ENCODE measurements around the gene SUGCT. TPM values are rescaled to one million over a fixed set of nuclear protein-coding genes. Genes with fewer than 3 reads are reported as not detected.

Gene SUGCT
- total RNA-seq, 3 donors from 2014 or later, result 7.6 to 19.1 (median 10.1) TPM

DNA sequence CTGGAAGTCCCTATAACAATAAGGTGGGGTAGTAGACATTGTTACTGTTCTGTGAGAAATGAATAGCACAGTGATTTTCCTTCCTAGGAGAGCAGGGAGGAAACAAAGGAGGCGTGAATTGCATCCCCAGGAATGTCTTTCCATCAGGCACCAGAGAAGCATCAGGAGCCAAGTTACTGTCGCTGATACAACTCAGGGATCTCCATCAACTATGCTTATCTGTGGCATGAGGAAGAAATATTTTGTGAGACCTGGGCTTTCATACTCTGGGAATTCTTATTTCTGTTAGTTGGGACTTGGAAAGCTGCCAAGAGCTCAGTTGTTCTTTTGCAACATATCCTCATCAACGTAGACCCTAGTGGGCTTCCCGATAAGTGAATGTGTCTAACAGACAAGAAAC is 622.3 kb downstream of the SUGCT start:
- DNase-seq, result no peak
- H3K9me3 ChIP-seq, result no peaks in the 10 kb centered on the region
- H3K36me3 ChIP-seq (ENCODE audit: low read depth), result no peaks in the 10 kb centered on the region
- TF ChIP-seq, protein P1, sequence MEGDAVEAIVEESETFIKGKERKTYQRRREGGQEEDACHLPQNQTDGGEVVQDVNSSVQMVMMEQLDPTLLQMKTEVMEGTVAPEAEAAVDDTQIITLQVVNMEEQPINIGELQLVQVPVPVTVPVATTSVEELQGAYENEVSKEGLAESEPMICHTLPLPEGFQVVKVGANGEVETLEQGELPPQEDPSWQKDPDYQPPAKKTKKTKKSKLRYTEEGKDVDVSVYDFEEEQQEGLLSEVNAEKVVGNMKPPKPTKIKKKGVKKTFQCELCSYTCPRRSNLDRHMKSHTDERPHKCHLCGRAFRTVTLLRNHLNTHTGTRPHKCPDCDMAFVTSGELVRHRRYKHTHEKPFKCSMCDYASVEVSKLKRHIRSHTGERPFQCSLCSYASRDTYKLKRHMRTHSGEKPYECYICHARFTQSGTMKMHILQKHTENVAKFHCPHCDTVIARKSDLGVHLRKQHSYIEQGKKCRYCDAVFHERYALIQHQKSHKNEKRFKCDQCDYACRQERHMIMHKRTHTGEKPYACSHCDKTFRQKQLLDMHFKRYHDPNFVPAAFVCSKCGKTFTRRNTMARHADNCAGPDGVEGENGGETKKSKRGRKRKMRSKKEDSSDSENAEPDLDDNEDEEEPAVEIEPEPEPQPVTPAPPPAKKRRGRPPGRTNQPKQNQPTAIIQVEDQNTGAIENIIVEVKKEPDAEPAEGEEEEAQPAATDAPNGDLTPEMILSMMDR (IDR thresholded peaks at IDR 0.05), result no peak
- ATAC-seq, result no peak
- H3K4me3 ChIP-seq, result no peak overlapping the region
- no peaks in the 10 kb centered on the region for H3K4me1 ChIP-seq (ENCODE audit: low read depth)
- intact Hi-C loops (cut with DNase I, micrococcal nuclease), result no loop called here

DNA sequence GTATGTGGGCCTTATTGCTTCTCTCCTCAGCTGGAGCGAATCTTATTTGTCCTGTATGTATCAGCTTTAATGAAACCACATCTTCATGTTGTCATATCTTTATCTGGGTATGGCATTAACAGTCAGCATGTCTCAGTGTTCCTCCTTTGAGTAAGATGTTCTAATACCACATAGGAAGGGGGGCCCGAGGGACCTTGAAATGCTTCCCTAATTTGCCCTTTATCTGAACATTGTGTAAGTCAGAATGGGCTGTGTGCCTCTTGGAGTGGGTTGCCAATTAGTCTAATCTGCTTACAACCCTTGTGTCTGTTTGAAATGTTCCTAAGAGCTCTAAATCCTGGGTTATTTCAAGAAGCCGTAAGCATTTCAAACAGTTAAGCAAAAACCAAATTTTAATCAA is 623.8 kb downstream of the SUGCT start:
- Histone ChIP-seq H3K36me3 (ENCODE audit: low read depth) (no peaks in the 10 kb centered on the region), H3K4me1 (ENCODE audit: low read depth) (no peaks in the 10 kb centered on the region), H3K9me3 (no peaks in the 10 kb centered on the region), H3K4me3 (no peak overlapping the region)
- DNase-seq (no peak), ATAC-seq (no peak)
- intact Hi-C loops (cut with DNase I, micrococcal nuclease), result no loop called here
- TF ChIP-seq, protein P1 (IDR thresholded peaks at IDR 0.05), result no peak

DNA sequence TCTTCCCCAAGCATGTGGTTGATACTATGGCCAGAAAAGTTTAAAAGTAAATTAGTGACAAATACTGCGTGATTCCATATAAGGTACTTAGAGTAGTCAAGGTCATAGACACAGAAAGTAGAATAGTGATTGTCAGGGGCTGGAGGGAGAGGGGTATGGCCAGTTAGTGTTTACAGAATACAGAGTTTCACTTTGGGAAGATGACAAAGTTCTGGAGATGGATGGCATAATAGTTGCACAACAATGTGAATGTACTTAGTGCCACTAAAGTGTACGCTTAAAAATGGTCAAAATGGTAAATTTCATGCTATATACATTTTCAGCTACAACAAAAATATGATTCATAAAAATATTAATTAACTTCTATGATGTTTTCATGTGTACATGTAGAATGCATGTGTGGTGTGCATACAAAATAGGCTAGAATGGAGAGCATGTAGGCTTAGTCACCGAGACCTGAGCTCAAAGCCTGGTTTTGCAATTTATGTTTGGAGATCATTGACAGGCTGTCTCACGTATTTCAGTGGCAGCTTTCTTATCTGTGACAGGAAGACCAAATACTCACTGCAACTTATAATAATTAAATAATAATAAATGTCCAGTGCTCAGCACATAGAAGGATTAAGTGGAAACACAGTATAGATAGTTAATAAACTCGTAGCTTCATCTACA is 625.6 kb downstream of the SUGCT start:
- intact Hi-C loops (cut with DNase I, micrococcal nuclease), result no loop called here
- TF ChIP-seq, protein P1 (IDR thresholded peaks at IDR 0.05), result no peak
- ATAC-seq, result no peak

DNA sequence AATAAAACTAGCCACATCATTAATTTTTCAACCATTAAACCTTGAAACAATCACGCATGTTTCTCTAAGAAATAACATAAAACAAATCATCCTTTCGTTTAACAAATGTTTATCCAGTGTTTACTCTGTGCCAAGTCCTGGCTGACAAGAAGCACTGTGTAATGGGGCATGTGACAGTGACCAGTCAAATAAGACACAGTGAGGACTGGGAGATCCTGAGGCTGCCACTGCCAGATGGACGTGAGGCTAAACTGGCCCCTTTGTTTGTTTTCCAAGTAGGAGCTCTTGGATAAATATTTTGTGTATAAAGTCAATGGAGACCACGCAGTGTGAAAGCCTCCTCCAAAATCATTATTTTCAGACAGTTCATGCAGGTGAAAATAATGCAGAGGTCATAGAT is 626.2 kb downstream of the SUGCT start:
- DNase-seq (no peak), ATAC-seq (no peak)
- no peak overlapping the region for H3K4me3 ChIP-seq
- no peaks in the 10 kb centered on the region for H3K9me3 ChIP-seq
- intact Hi-C loops (cut with DNase I, micrococcal nuclease), result no loop called here
- H3K36me3 ChIP-seq (ENCODE audit: low read depth), result no peaks in the 10 kb centered on the region
- peaks cover 7% of the 10 kb centered on the region for H3K4me1 ChIP-seq (ENCODE audit: low read depth)
- TF ChIP-seq, protein P1 (IDR thresholded peaks at IDR 0.05), result no peak

More for the DNA sequence above, 625.6 kb downstream of the SUGCT start:
- no peak overlapping the region for H3K4me3 ChIP-seq
- no peaks in the 10 kb centered on the region for H3K9me3 ChIP-seq
- peaks cover 7% of the 10 kb centered on the region for H3K4me1 ChIP-seq (ENCODE audit: low read depth)
- H3K36me3 ChIP-seq (ENCODE audit: low read depth), result no peaks in the 10 kb centered on the region
- no peak for DNase-seq

DNA sequence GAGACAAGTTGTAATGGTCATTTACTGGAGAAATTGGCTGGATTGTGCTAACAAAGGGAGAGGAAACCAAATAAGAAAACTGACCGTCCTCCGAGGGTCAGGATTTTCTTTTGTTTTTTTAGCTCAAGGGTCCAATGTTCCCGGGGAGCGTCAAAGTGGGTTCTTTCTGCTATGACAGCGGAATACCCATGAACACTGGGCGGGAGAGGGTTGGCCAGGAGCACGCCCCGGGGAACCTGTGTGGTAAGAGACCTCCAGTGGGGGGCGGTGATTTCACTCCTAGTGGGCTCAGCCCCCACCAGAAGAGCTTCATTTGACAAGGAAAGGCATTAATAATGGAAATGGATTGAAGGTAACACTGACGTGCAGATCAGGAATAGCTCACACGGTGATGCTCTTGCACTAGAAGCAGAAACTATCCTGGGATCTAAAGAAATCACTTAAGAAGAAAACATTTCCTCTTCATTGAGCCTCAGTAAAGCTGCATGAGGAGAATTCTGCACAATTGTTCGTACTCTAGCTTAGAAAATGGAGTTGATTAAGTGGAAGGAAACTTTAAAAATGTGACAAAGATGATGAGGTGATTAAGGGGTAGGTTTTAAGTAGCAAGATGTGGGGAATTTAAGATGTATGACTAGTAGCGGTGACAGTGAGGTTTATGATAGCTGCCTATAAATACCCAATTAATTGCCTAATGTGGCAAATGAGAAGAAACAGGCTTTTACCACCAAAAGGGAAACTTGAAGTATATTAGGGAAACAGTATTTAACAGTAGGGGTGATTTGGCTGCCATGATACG is 627.2 kb downstream of the SUGCT start:
- no peaks in the 10 kb centered on the region for H3K36me3 ChIP-seq (ENCODE audit: low read depth)

More for the DNA sequence above, 627.2 kb downstream of the SUGCT start:
- Histone ChIP-seq H3K9me3 (no peaks in the 10 kb centered on the region), H3K4me3 (no peak overlapping the region), H3K4me1 (ENCODE audit: low read depth) (peaks cover 7% of the 10 kb centered on the region)
- intact Hi-C loops (cut with DNase I, micrococcal nuclease), result no loop called here
- TF ChIP-seq, protein P1 (IDR thresholded peaks at IDR 0.05), result no peak
- ATAC-seq, result no peak
- no peak for DNase-seq
